Upper lobe of left lung (tissue), 4 donors: ENCODE measurements around the gene HEATR1.

Experiments
- POLR2AphosphoS5 ChIP-seq, 2 donors: sonication (generic); formaldehyde crosslinking; IDR thresholded peaks; one replicate each; pipeline ENCODE4 v1.5.1; 2017; ENCODE audit warnings: antibody characterized with exemption in 2 of 2
- TF ChIP-seq, protein P1 (sequence below), 6 experiments: fragments of 450-650 bp in 4 of 6; fragments of 200-600 bp in 2 of 6; sonication (generic) in 2 of 6; IDR thresholded peaks; one replicate each; pipeline ENCODE4 v1.5.1; 2016 to 2019; ENCODE audit warnings: antibody characterized with exemption in 6 of 6

- TF ChIP-seq, protein P1, sequence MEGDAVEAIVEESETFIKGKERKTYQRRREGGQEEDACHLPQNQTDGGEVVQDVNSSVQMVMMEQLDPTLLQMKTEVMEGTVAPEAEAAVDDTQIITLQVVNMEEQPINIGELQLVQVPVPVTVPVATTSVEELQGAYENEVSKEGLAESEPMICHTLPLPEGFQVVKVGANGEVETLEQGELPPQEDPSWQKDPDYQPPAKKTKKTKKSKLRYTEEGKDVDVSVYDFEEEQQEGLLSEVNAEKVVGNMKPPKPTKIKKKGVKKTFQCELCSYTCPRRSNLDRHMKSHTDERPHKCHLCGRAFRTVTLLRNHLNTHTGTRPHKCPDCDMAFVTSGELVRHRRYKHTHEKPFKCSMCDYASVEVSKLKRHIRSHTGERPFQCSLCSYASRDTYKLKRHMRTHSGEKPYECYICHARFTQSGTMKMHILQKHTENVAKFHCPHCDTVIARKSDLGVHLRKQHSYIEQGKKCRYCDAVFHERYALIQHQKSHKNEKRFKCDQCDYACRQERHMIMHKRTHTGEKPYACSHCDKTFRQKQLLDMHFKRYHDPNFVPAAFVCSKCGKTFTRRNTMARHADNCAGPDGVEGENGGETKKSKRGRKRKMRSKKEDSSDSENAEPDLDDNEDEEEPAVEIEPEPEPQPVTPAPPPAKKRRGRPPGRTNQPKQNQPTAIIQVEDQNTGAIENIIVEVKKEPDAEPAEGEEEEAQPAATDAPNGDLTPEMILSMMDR (IDR thresholded peaks at IDR 0.05), result no peak
- no peak for TF ChIP-seq POLR2AphosphoS5 (IDR thresholded peaks at IDR 0.05)
Measured at GRCh38 chr1:236602171-236602570, 2.1 kb downstream of the HEATR1 start.
